Neutrophil (primary cell): ENCODE data around the gene NDEL1.

Experiments
- H3K27ac ChIP-seq: fragments of 200-600 bp; sonication (generic); 2 replicates; pipeline ENCODE4 v1.5.1; 2016; ENCODE audit warnings: mild to moderate bottlenecking, moderate library complexity
- H3K27me3 ChIP-seq: fragments of 200-600 bp; sonication (generic); 2 replicates; pipeline ENCODE4 v1.6.0; 2016; ENCODE audit warnings: mild to moderate bottlenecking
- H3K36me3 ChIP-seq: fragments of 200-600 bp; sonication (generic); 2 replicates; pipeline ENCODE4 v1.5.1; 2017
- H3K4me1 ChIP-seq, 2 experiments: fragments of 200-600 bp in 1 of 2; sonication (generic) in 1 of 2; 1 replicate in 1 of 2; 2 replicates in 1 of 2; pipeline versions ENCODE4 v1.5.1 to v1.6.1; 2013 to 2016; ENCODE audit warnings: low read depth in 1 of 2, low read length in 1 of 2, mild to moderate bottlenecking in 1 of 2, moderate library complexity in 1 of 2; ENCODE audit not compliant: control insufficient read depth in 1 of 2, insufficient read depth in 1 of 2
- H3K4me3 ChIP-seq, 2 experiments: fragments of 200-600 bp in 1 of 2; sonication (generic) in 1 of 2; 1 replicate in 1 of 2; 2 replicates in 1 of 2; pipeline ENCODE4 v1.5.1; 2013 to 2016; ENCODE audit warnings: low read depth in 1 of 2, low read length in 1 of 2, mild to moderate bottlenecking in 1 of 2, moderate library complexity in 1 of 2
- H3K9me3 ChIP-seq: fragments of 200-600 bp; sonication (generic); 2 replicates; pipeline ENCODE4 v1.5.1; 2016
- CTCF ChIP-seq: fragments of 200-600 bp; sonication (generic); IDR thresholded peaks from 2 replicates; pipeline ENCODE4 v1.5.1; 2016; ENCODE audit warnings: antibody characterized with exemption

The NDEL1 gene

DNA sequence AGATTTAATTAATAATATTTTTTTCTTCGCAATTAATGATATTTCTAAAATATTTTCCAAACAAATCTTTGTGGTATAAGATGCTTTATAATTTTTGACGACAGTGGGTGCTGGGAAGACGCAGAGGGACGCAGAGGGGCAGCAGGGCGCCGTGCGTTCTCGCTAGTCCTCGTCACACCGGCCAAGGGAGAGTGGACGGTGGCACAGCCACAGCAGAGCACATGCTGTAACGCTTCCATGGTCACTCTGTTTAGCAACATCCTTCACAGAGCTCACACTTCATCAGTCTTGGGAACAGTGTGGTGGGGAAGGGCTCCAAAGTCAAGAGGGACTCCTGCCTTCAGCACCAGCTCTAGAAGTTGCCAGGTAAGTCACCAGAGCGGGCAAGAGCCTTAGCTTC lies 60.4 kb downstream of the NDEL1 start:
- H3K9me3 ChIP-seq = no peaks in the 10 kb centered on the region
- H3K27me3 ChIP-seq = no peaks in the 10 kb centered on the region
- no peak overlapping the region for H3K27ac ChIP-seq
- H3K4me3 ChIP-seq = no peak overlapping the region
- H3K36me3 ChIP-seq = peaks cover 4% of the 10 kb centered on the region
- no peak for TF ChIP-seq CTCF
- no peaks in the 10 kb centered on the region for H3K4me1 ChIP-seq

GRCh38 chr17:8499171-8499570 lies 63.5 kb downstream of the NDEL1 start:
- Histone ChIP-seq H3K36me3 (no peaks in the 10 kb centered on the region), H3K4me1 (no peaks in the 10 kb centered on the region), H3K9me3 (no peaks in the 10 kb centered on the region), H3K27me3 (no peaks in the 10 kb centered on the region), H3K27ac (no peak overlapping the region), H3K4me3 (no peak overlapping the region)
- no peak for TF ChIP-seq CTCF

DNA sequence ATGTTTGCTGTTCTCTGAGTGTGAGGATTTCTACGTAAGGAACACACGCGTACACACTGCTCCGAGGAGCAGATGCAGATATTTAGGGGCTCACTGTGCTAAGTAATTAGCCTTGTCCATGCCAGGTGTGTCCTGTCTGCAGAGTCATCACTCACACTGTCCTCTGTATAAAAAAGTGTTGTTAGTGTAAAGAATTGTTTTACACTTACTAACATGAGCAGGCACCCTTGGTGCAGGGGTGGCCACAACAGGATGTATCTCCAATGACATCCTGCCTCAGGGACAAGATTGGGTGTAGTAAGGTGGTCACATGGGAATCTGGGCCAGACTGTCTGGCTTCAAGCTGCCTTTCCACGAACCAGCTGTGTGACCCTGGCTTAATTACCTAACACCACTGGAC lies 63.9 kb downstream of the NDEL1 start:
- H3K27me3 ChIP-seq = no peaks in the 10 kb centered on the region
- no peaks in the 10 kb centered on the region for H3K36me3 ChIP-seq
- no peak overlapping the region for H3K27ac ChIP-seq

GRCh38 chr17:8500609-8501008 lies 64.9 kb downstream of the NDEL1 start:
- no peaks in the 10 kb centered on the region for H3K9me3 ChIP-seq
- no peak for TF ChIP-seq CTCF
- no peaks in the 10 kb centered on the region for H3K27me3 ChIP-seq
- H3K4me1 ChIP-seq = no peaks in the 10 kb centered on the region
- no peak overlapping the region for H3K4me3 ChIP-seq
- no peak overlapping the region for H3K27ac ChIP-seq
- H3K36me3 ChIP-seq = no peaks in the 10 kb centered on the region

More for the DNA sequence above, 63.9 kb downstream of the NDEL1 start:
- Histone ChIP-seq H3K4me1 (no peaks in the 10 kb centered on the region), H3K4me3 (no peak overlapping the region), H3K9me3 (no peaks in the 10 kb centered on the region)
- no peak for TF ChIP-seq CTCF

GRCh38 chr17:8502126-8502525 lies 66.4 kb downstream of the NDEL1 start:
- no peaks in the 10 kb centered on the region for H3K9me3 ChIP-seq
- H3K27ac ChIP-seq = no peak overlapping the region
- H3K27me3 ChIP-seq = no peaks in the 10 kb centered on the region
- no peak overlapping the region for H3K4me3 ChIP-seq
- no peak for TF ChIP-seq CTCF
- no peaks in the 10 kb centered on the region for H3K4me1 ChIP-seq
- no peaks in the 10 kb centered on the region for H3K36me3 ChIP-seq

- no peak for TF ChIP-seq CTCF
- Histone ChIP-seq H3K9me3 (no peaks in the 10 kb centered on the region), H3K27ac (no peak overlapping the region), H3K4me1 (no peaks in the 10 kb centered on the region), H3K4me3 (no peak overlapping the region), H3K27me3 (no peaks in the 10 kb centered on the region), H3K36me3 (no peaks in the 10 kb centered on the region)
Measured at GRCh38 chr17:8503368-8503767, 67.7 kb downstream of the NDEL1 start.
